DND-41 (cell line): ENCODE measurements around the gene HOXC4.

Experiments
- ATAC-seq: fragments of 200-7000 bp; cut with Tn5 transposase; 3 replicates; pipeline ENCODE4 v1.9.1; 2021; ENCODE audit warnings: low read depth; ENCODE audit not compliant: insufficient read depth
- DNase-seq: peaks from one replicate; pipeline ENCODE4 v3.0.0-alpha.2; 2020
- H2AFZ ChIP-seq: 2 replicates; pipeline ENCODE4 v1.6.0; 2012; ENCODE audit warnings: low read depth, low read length
- H3K27ac ChIP-seq: 2 replicates; pipeline ENCODE4 v1.5.1; 2012; ENCODE audit warnings: low read length, inconsistent platforms
- H3K27me3 ChIP-seq: fragments of 200-600 bp; sonication (generic); 2 replicates; pipeline ENCODE4 v1.6.0; 2012; ENCODE audit warnings: low read length, mild to moderate bottlenecking, inconsistent platforms; ENCODE audit not compliant: insufficient read depth, poor library complexity
- H3K36me3 ChIP-seq: 2 replicates; pipeline ENCODE4 v1.5.1; 2012; ENCODE audit warnings: low read length, inconsistent platforms; ENCODE audit not compliant: insufficient read depth
- H3K4me1 ChIP-seq: 2 replicates; pipeline ENCODE4 v1.5.1; 2012; ENCODE audit warnings: mild to moderate bottlenecking, low read length; ENCODE audit not compliant: insufficient read depth
- H3K4me2 ChIP-seq: 2 replicates; pipeline ENCODE4 v1.6.0; 2012; ENCODE audit warnings: mild to moderate bottlenecking, moderate library complexity, low read length, inconsistent platforms; ENCODE audit not compliant: insufficient read depth
- H3K4me3 ChIP-seq, 2 experiments: fragments of 200-600 bp in 1 of 2; shearing (Covaris generic) in 1 of 2; 2 replicates each; pipeline ENCODE4 v1.5.1; 2012 to 2016; ENCODE audit warnings: inconsistent platforms in 2 of 2, low read length in 2 of 2, mild to moderate bottlenecking in 2 of 2, low read depth in 1 of 2, moderate library complexity in 1 of 2
- H3K79me2 ChIP-seq: 2 replicates; pipeline ENCODE4 v1.6.0; 2012; ENCODE audit warnings: low read length, inconsistent platforms; ENCODE audit not compliant: insufficient read depth
- H3K9ac ChIP-seq: 2 replicates; pipeline ENCODE4 v1.6.0; 2012; ENCODE audit warnings: low read depth, mild to moderate bottlenecking, inconsistent platforms, low read length, moderate library complexity
- H3K9me3 ChIP-seq: 2 replicates; pipeline ENCODE4 v1.5.1; 2012; ENCODE audit warnings: low read length, moderate library complexity, mild to moderate bottlenecking, inconsistent platforms; ENCODE audit not compliant: insufficient read depth, severe bottlenecking
- H4K20me1 ChIP-seq: 2 replicates; pipeline ENCODE4 v1.6.0; 2012; ENCODE audit warnings: low read length; ENCODE audit not compliant: insufficient read depth
- CTCF ChIP-seq: IDR thresholded peaks from 2 replicates; pipeline ENCODE4 v1.5.1; 2012; ENCODE audit warnings: borderline replicate concordance, low read length, moderate library complexity, mild to moderate bottlenecking; ENCODE audit not compliant: poor library complexity, severe bottlenecking; ENCODE audit errors: extremely low read depth
- EZH2 ChIP-seq: IDR thresholded peaks from 3 replicates; pipeline ENCODE4 v1.6.1; 2012; ENCODE audit warnings: borderline replicate concordance, low read depth, mild to moderate bottlenecking, moderate library complexity, low read length, inconsistent platforms; ENCODE audit not compliant: severe bottlenecking

The HOXC4 gene

DNA sequence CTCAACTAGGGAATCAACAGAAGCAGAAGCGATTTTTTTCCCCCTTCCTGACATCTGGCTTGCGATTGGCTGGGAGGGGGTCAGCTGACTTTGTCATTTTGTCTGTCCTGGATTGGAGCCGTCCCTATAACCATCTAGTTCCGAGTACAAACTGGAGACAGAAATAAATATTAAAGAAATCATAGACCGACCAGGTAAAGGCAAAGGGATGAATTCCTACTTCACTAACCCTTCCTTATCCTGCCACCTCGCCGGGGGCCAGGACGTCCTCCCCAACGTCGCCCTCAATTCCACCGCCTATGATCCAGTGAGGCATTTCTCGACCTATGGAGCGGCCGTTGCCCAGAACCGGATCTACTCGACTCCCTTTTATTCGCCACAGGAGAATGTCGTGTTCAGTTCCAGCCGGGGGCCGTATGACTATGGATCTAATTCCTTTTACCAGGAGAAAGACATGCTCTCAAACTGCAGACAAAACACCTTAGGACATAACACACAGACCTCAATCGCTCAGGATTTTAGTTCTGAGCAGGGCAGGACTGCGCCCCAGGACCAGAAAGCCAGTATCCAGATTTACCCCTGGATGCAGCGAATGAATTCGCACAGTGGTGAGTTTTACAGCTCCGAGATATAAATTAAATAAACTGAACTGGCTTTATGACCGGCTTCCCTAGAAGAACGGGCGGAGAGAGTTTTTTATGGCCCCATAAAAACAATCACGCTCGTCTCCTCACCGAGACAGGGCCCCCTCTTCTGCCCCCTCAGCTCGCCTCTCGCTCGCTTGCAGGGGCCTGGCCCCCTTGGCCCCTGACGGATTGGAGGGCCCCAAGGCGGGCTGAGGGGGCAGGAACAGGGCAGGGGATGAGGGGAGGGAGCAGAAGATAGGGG, 25.1 kb upstream of the HOXC4 start, which contains the start of gene HOXC6:
Gene HOXC6, plus strand, starts transcription at position 127 of the 888 bp plus-strand sequence. Its CDS starts 82 bp downstream, at position 209.
- Histone ChIP-seq H2AFZ (no peak within 1 kb of the TSS), H3K4me3 (no peak within 1 kb of the TSS), H4K20me1 (no peaks in the 10 kb centered on the region), H3K9ac (no peak within 1 kb of the TSS), H3K79me2 (no peaks in the 10 kb centered on the region), H3K27me3 (peaks cover 38% of the 10 kb centered on the region), H3K4me2 (no peak within 1 kb of the TSS), H3K4me1 (no peaks in the 10 kb centered on the region), H3K36me3 (no peaks in the 10 kb centered on the region), H3K9me3 (no peaks in the 10 kb centered on the region), H3K27ac (no peak within 1 kb of the TSS)
- DNase-seq = no peak
- ATAC-seq = no peak
- no peak for TF ChIP-seq CTCF
- TF ChIP-seq EZH2 = no peak

DNA sequence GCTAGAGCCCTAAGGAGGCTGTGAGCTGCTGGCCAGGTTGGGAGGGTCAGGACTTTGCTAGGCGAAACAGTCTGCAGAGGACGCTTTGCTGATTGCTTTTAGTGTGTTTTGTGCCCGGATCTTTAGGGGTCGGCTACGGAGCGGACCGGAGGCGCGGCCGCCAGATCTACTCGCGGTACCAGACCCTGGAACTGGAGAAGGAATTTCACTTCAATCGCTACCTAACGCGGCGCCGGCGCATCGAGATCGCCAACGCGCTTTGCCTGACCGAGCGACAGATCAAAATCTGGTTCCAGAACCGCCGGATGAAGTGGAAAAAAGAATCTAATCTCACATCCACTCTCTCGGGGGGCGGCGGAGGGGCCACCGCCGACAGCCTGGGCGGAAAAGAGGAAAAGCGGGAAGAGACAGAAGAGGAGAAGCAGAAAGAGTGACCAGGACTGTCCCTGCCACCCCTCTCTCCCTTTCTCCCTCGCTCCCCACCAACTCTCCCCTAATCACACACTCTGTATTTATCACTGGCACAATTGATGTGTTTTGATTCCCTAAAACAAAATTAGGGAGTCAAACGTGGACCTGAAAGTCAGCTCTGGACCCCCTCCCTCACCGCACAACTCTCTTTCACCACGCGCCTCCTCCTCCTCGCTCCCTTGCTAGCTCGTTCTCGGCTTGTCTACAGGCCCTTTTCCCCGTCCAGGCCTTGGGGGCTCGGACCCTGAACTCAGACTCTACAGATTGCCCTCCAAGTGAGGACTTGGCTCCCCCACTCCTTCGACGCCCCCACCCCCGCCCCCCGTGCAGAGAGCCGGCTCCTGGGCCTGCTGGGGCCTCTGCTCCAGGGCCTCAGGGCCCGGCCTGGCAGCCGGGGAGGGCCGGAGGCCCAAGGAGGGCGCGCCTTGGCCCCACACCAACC, 23.9 kb upstream of the HOXC4 start:
- no peak overlapping the region for H2AFZ ChIP-seq
- H3K9ac ChIP-seq = no peak overlapping the region
- no peak overlapping the region for H3K4me3 ChIP-seq
- DNase-seq = no peak
- no peaks in the 10 kb centered on the region for H3K79me2 ChIP-seq
- TF ChIP-seq EZH2 (no peak), CTCF (no peak)
- H3K9me3 ChIP-seq = no peaks in the 10 kb centered on the region
- ATAC-seq = no peak
- H3K4me1 ChIP-seq = no peaks in the 10 kb centered on the region
- H4K20me1 ChIP-seq = no peaks in the 10 kb centered on the region
- H3K27me3 ChIP-seq = peaks cover 27% of the 10 kb centered on the region
- no peaks in the 10 kb centered on the region for H3K36me3 ChIP-seq
- no peak overlapping the region for H3K27ac ChIP-seq
- H3K4me2 ChIP-seq = no peak overlapping the region

- H3K79me2 ChIP-seq = no peaks in the 10 kb centered on the region
- H3K9me3 ChIP-seq = no peaks in the 10 kb centered on the region
- H3K36me3 ChIP-seq = no peaks in the 10 kb centered on the region
- no peak overlapping the region for H3K4me3 ChIP-seq
- H3K27me3 ChIP-seq = peaks cover 21% of the 10 kb centered on the region
- no peak overlapping the region for H2AFZ ChIP-seq
- TF ChIP-seq CTCF (no peak), EZH2 (no peak)
- H3K4me2 ChIP-seq = no peak overlapping the region
- H3K27ac ChIP-seq = no peak overlapping the region
- H3K4me1 ChIP-seq = no peaks in the 10 kb centered on the region
- no peak overlapping the region for H3K9ac ChIP-seq
- ATAC-seq = no peak
- H4K20me1 ChIP-seq = no peaks in the 10 kb centered on the region
- DNase-seq = no peak
These were observed 23.2 kb upstream of the HOXC4 start for GRCh38 chr12:54030442-54030801.
